GM19438 (cell line): Measurements from ENCODE around the gene PARD3.
"Not testable (repeated sequence)": the region's sequence is repeated elsewhere in the genome, so short reads cannot be mapped to it uniquely, and the experiment has no call there.

ENCODE experiments used
- ATAC-seq: cut with Tn5 transposase; IDR thresholded peaks from one replicate; pipeline ENCODE4 v1.9.1; 2021; ENCODE audit warnings: low read depth; ENCODE audit not compliant: unreplicated experiment

Gene PARD3

GRCh38 chr10:34081347-34081743 is 733.8 kb downstream of the PARD3 start:
- no peak for ATAC-seq

GRCh38 chr10:34080485-34081346 is 734.4 kb downstream of the PARD3 start:
- ATAC-seq = no peak

- ATAC-seq = no peak
Measured at GRCh38 chr10:34079702-34080484, 735.2 kb downstream of the PARD3 start.

GRCh38 chr10:34078745-34079470 is 736.2 kb downstream of the PARD3 start:
- no peak for ATAC-seq

DNA sequence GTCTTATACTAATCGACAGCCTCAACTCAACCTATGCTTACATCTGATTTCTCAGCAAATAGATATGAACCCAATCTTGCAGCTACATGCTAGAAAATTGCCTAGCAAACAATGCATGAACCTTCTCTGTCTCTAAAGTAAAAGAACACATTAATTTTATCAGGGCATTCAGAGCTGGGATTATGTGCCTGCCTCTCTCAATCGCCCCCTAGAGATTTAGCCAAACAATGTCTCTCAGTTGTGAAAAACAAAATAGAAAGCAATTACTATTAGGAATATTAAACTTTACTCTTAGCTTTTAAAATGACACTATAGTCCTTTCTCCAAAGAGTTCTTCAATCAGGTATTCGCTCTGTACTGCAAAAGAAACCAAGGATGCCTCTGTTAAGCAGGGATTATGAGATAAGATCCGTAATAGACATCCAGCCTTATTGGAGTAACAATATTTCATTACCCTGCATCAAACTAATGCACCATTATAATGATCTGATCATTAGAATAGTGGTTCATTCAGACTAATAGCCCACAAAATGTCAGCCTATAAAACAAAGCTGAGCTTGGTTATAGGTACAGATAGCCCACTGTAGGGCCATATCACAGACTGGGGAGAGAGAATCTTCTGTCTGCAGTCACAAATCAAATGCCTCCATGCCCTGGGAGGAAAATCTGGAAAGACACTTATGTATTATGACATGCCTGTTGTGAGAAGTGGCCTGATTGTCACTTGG is 736.9 kb downstream of the PARD3 start:
- ATAC-seq = no peak

DNA sequence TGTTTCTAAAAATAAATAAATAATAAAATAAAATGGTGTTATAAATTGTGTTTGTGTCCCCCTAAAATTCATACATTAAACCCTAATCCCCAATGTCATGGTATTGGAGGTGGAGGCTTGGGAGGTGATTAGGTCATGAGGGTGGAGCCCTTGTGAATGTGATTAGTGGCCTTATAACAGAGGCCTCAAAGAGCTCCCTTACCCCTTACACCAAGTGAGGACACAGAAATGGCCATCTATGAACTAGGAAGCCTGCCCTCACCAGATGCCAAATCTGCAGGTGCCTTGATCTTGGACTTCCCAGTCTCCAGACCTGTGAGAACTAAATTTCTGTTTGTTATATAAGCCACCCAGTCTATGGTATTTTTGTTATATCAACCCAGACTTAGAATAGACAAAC is 738.7 kb downstream of the PARD3 start:
- no peak for ATAC-seq

DNA sequence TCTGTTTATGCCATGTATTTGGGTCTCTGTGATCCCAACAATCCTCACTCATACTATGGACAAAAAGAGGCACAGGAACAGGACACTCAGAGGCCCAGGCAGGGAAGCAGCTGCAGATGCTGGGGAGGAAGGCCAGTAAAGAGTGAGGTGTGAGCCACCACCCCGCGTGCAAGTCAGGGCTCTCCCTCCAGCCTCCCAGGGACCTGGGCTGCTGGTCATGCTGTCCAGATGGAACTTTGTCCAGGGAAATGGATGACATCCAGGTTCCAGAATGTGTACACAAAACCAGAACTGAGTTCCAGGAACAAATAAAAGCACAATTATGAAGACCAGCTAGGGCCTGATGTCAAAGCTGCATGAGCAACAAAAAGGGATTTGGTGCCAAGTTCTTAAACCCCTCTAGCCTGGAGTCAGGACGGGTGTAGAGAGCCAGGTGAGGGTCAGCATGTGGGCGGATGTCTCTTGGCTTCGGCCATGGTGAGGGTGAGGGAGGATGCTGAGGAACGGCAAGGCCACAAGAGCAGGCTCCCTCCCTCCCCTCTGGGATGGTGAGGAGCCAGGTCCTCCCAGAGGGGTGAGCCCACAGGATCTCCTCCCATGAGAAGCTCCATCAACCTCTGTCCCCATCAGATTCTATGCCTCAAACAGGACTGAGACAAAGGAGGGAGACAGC is 739.7 kb downstream of the PARD3 start:
- no peak for ATAC-seq

DNA sequence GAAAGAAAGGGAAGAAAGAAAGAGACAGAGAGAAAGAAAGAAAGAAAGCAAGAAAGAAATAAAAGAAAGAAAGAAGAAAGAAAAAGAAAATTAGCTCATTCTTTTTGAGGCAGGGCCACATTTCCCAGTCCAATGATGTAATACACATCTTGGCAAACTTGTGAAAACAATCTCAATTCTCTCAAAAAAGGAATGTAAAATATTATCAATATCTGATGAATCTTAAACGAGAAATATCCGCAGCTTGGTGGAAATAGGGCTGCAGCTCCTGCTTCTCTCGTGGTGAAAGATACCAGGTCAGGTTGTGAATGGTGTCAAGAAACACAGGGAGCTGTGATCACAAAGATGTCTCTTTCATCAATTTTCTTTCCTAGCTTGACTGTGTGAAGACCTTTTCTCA is 741.0 kb downstream of the PARD3 start:
- ATAC-seq = no peak

GRCh38 chr10:34067741-34068140 is 747.4 kb downstream of the PARD3 start:
- not testable (repeated sequence) for ATAC-seq

DNA sequence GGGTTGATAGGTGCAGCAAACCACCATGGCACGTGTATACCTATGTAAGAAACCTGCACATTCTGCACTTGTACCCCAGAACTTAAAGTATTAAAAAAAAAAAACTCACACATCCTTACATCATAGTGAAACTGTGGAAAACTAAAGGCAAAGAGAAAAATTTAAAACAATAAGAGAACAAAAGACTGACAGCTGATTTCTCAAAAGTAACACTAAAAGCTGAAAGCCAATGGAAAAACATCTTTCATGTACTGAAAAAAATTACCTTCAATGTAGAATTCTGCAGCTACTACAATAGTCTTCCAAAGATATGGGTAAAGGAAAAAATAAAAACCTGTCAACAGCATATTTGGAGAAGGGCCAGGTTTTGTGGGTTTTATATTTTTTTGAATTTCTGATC is 751.5 kb downstream of the PARD3 start:
- ATAC-seq = no peak

DNA sequence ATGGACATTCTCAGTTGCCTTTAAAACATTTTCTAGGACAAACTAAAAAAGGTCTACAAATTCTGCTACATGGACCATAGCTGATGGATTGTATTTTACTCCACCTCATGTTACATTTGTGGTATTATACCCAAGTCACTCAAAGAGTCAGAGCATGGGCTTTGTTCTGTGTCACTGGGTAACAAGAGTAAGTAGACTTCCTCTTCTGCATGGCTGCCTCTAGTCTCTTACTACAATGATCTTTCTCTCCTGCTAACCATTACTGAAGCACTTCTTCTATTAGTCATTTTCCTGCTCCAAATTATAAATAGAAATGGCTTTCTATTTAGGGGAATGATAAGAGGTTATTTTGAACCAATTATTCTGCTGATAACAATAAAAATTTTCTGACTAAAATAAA is 753.3 kb downstream of the PARD3 start:
- ATAC-seq = no peak
